Measurements from ENCODE around the gene KIF19. TPM values are rescaled to one million over a fixed set of nuclear protein-coding genes. Genes with fewer than 3 reads are reported as not detected.

The KIF19 gene
- total and polyA plus RNA-seq, 2 of the 4 experiments (the other 2 are of a cell fraction), result not detected

DNA sequence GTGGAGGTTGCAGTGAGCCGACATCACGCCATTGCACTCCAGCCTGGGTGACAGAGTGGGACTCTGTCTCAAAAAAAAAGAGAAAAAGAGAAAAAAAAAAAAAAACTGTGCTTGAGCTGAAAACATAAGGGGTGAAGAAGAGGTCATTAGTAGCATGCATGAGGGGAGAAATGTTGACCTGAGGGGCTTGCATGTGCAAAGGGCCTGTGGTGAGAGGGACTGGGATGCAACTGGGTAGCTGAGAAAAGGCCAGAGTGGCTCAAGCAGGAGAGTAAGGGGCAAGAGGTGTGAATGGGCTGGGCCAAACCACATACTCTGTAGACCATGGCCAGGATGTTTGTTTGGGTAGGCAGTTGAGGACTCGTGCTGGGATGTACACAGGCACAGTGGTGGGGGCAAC lies 3.4 kb downstream of the KIF19 start:
- ChIA-PET POLR2A (ENCODE audit: unreplicated experiment) (no interaction called here), CTCF (no interaction called here)
- H2AK9ac ChIP-seq (replicated peaks; ENCODE audit: low read depth, low read length, poor library complexity), result no peak overlapping the region
- dilution Hi-C loops (cut with HindIII; ENCODE audit: low sequenced_read_pairs, unreplicated experiment) (no loop called here), in situ Hi-C loops (cut with MboI; ENCODE audit: low sequenced_read_pairs) (no loop called here), intact Hi-C loops (cut with micrococcal nuclease) (no loop called here)
- H3K27me3 ChIP-seq (ENCODE audit: control insufficient read depth, insufficient read depth, low read length), result peaks cover 8% of the 10 kb centered on the region
- no peaks in the 10 kb centered on the region for H3K36me3 ChIP-seq (ENCODE audit: control insufficient read depth, insufficient read depth, low read length)
- no peak overlapping the region for H3K18ac ChIP-seq (ENCODE audit: low read depth, low read length)
- DNase-seq (no peak), ATAC-seq (ENCODE audit: low read depth) (no peak)
- H2AFZ ChIP-seq (replicated peaks; ENCODE audit: low read length, poor library complexity), result peak overlapping the region; percentile 21
- 47% methylated on average over 3 of the region's 3 CpGs; no CpG with 5 or more reads in 1 of the 2 experiments for WGBS, 2 experiments (ENCODE audit: extremely low coverage in 2 of 2, insufficient read length in 1 of 2)
- no peak overlapping the region for H3K4me3 ChIP-seq (ENCODE audit: insufficient read depth, low read depth, low read length)
- no peaks in the 10 kb centered on the region for H4K20me1 ChIP-seq (ENCODE audit: insufficient read depth, low read length)
- no peak overlapping the region for H3K9ac ChIP-seq (ENCODE audit: low read depth, low read length)
- no peak overlapping the region for H2BK15ac ChIP-seq (ENCODE audit: low read depth, low read length)
- H4K5ac ChIP-seq (ENCODE audit: low read depth, low read length), result no peak overlapping the region
- H4K8ac ChIP-seq (ENCODE audit: low read depth in 2 of 2, low read length in 2 of 2), result no peak overlapping the region
- no peaks in the 10 kb centered on the region for H3K9me1 ChIP-seq (ENCODE audit: insufficient read depth, low read length)
- no peak overlapping the region for H2AK5ac ChIP-seq (ENCODE audit: low read depth, low read length)
- BruUV-seq (replicated peaks), result no TSS peak
- no peaks in the 10 kb centered on the region for H3K4me1 ChIP-seq (ENCODE audit: control insufficient read depth, insufficient read depth, low read length)
- H4K91ac ChIP-seq (ENCODE audit: insufficient read depth, low read depth, low read length), result no peak overlapping the region
- no peak for TF ChIP-seq RFX5 (IDR thresholded peaks at IDR 0.05; ENCODE audit: low read depth, low read length)
- no peak for TF ChIP-seq CHD1 (IDR thresholded peaks at IDR 0.05; ENCODE audit: low read depth, low read length)
- TF ChIP-seq CEBPB (IDR thresholded peaks at IDR 0.05; ENCODE audit: low read depth, low read length), result no peak
- TF ChIP-seq BHLHE40 (IDR thresholded peaks at IDR 0.05; ENCODE audit: low read depth, low read length), result no peak
- TF ChIP-seq MAFK (IDR thresholded peaks at IDR 0.05; ENCODE audit: low read depth, low read length), result no peak
- TF ChIP-seq, protein P1, sequence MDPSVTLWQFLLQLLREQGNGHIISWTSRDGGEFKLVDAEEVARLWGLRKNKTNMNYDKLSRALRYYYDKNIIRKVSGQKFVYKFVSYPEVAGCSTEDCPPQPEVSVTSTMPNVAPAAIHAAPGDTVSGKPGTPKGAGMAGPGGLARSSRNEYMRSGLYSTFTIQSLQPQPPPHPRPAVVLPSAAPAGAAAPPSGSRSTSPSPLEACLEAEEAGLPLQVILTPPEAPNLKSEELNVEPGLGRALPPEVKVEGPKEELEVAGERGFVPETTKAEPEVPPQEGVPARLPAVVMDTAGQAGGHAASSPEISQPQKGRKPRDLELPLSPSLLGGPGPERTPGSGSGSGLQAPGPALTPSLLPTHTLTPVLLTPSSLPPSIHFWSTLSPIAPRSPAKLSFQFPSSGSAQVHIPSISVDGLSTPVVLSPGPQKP (IDR thresholded peaks at IDR 0.05; ENCODE audit: borderline replicate concordance, low read depth, low read length), result no peak
- TF ChIP-seq POLR2A (IDR thresholded peaks at IDR 0.05; ENCODE audit: low read depth, low read length), result no peak
- no peak for TF ChIP-seq USF2 (IDR thresholded peaks at IDR 0.05; ENCODE audit: low read depth, low read length)
- TF ChIP-seq RAD21 (IDR thresholded peaks at IDR 0.05; ENCODE audit: low read length), result no peak
- TF ChIP-seq FOS (IDR thresholded peaks at IDR 0.05; ENCODE audit: low read depth, low read length), result no peak
- H2BK20ac ChIP-seq (ENCODE audit: low read depth, low read length), result no peak overlapping the region
- H3K79me1 ChIP-seq (ENCODE audit: low read depth in 1 of 2, low read length in 2 of 2), result no peaks in the 10 kb centered on the region
- H3K9me3 ChIP-seq (ENCODE audit: control insufficient read depth, insufficient read depth, low read length), result no peaks in the 10 kb centered on the region
- no peak overlapping the region for H2BK120ac ChIP-seq (ENCODE audit: low read depth, low read length)
- H3K14ac ChIP-seq (replicated peaks; ENCODE audit: low read depth, low read length), result no peak overlapping the region
- H3K4me2 ChIP-seq (ENCODE audit: low read depth, low read length), result no peak overlapping the region
- H3K27ac ChIP-seq (ENCODE audit: insufficient read depth, low read length), result no peak overlapping the region
- H3K23ac ChIP-seq (ENCODE audit: low read depth, low read length), result no peak overlapping the region
- H2BK5ac ChIP-seq (ENCODE audit: low read depth, low read length, poor library complexity, severe bottlenecking), result no peak overlapping the region
- no peak overlapping the region for H3K4ac ChIP-seq (ENCODE audit: low read depth, low read length)
- H3K56ac ChIP-seq (ENCODE audit: extremely low read depth, insufficient read depth, low read length), result no peak overlapping the region
